K562 (cell line): ENCODE measurements around the gene TCF12. TPM values are rescaled to one million over a fixed set of nuclear protein-coding genes. Genes with fewer than 3 reads are reported as not detected.

Source experiments
- ARHGAP35 ChIP-seq: fragments of 450-650 bp; IDR thresholded peaks from 2 replicates; pipeline ENCODE4 v1.6.1; 2018; ENCODE audit not compliant: partially characterized antibody
- C11orf30 ChIP-seq: fragments of 450-650 bp; IDR thresholded peaks from 2 replicates; pipeline ENCODE4 v1.6.1; 2016; ENCODE audit warnings: low read depth, mild to moderate bottlenecking
- COPS2 ChIP-seq: fragments of 450-650 bp; conservative IDR thresholded peaks from 2 replicates; pipeline ENCODE4 v1.6.1; 2016; ENCODE audit warnings: mild to moderate bottlenecking, moderate library complexity
- MGA ChIP-seq: fragments of 450-650 bp; IDR thresholded peaks from 2 replicates; pipeline ENCODE4 v1.6.1; 2016; ENCODE audit warnings: mild to moderate bottlenecking, moderate library complexity
- NELFE ChIP-seq: IDR thresholded peaks from 2 replicates; pipeline ENCODE4 v1.6.1; 2011; ENCODE audit warnings: mild to moderate bottlenecking; ENCODE audit not compliant: insufficient read depth, insufficient read length
- NR2F6 ChIP-seq: fragments of 450-650 bp; formaldehyde crosslinking; IDR thresholded peaks from 2 replicates; pipeline ENCODE4 v1.4.0; 2020; ENCODE audit warnings: mild to moderate bottlenecking
- PKNOX1 ChIP-seq: fragments of 450-650 bp; IDR thresholded peaks from 2 replicates; pipeline ENCODE4 v1.6.1; 2016
- THAP12 ChIP-seq: fragments of 250-450 bp; sonication (Bioruptor Pico); IDR thresholded peaks from 2 replicates; pipeline ENCODE4 v1.9.0; 2021; ENCODE audit warnings: mild to moderate bottlenecking, inconsistent platforms
- ZBED1 ChIP-seq: IDR thresholded peaks from 2 replicates; pipeline ENCODE4 v1.6.1; 2014
- ZBTB5 ChIP-seq: fragments of 450-650 bp; IDR thresholded peaks from 2 replicates; pipeline ENCODE4 v1.6.1; 2017; ENCODE audit warnings: antibody characterized with exemption
- ZNF408 ChIP-seq: fragments of 250-450 bp; sonication (Bioruptor Pico); IDR thresholded peaks from 2 replicates; pipeline ENCODE4 v1.4.0; 2020; ENCODE audit warnings: low read depth, mild to moderate bottlenecking, moderate library complexity
- polyA plus RNA-seq, 8 experiments: library from polyadenylated mRNA; depleted of rRNA in 4 of 8; stranded (reverse) in 5 of 8; unstranded in 3 of 8; fragments of >200 nt; fragmentation: Nextera tagmentation in 2 of 8; fragmentation: Illumina TruSeq in 1 of 8; extraction: Ambion mirVana in 2 of 8; extraction: Trizol in 1 of 8; gene quantifications; 2 replicates each; pipeline versions ENCODE4 v1.2.1 to v1.2.3, GENCODE V29; 2011 to 2014; ENCODE audit warnings: inconsistent platforms in 1 of 8, missing spikeins in 1 of 8
- total RNA-seq, 7 experiments: library from RNA; depleted of rRNA in 6 of 7; stranded (reverse); fragments of >200 nt in 6 of 7; fragmentation: Illumina TruSeq in 2 of 7; extraction: Trizol in 2 of 7; gene quantifications; 2 replicates each; pipeline versions ENCODE4 v1.2.1 to v1.2.3, GENCODE V29; 2011 to 2021; ENCODE audit warnings: low replicate concordance in 1 of 7

Gene TCF12
- total and polyA plus RNA-seq, 9 of the 15 experiments (the other 6 are each of a cell fraction or from before 2014, with no cell fraction given), result 10.5 to 132 (median 52.9) TPM

- TF ChIP-seq THAP12 (CRISPR knock-in tag) (no peak), ZNF408 (CRISPR knock-in tag) (no peak), ZBED1 (no peak), COPS2 (no peak), MGA (no peak), ARHGAP35 (peak; percentile 22), NELFE (no peak), C11orf30 (no peak), PKNOX1 (no peak), ZBTB5 (0 out of 2 replicates have a peak, but pooled peaks have one; percentile 34), NR2F6 (CRISPR knock-in tag) (no peak)
Observed at GRCh38 chr15:56940388-56940787, 21.9 kb downstream of the TCF12 start (continued).
